Measurements from ENCODE around the gene PDE3A.

PDE3A gene

GRCh38 chr12:20696181-20696905 is 328.0 kb downstream of the PDE3A start:
- peak in 1 of 2 donors; percentile 13 for DNase-seq (ENCODE audit: low read depth in 2 of 2)
- TF ChIP-seq, protein P1, sequence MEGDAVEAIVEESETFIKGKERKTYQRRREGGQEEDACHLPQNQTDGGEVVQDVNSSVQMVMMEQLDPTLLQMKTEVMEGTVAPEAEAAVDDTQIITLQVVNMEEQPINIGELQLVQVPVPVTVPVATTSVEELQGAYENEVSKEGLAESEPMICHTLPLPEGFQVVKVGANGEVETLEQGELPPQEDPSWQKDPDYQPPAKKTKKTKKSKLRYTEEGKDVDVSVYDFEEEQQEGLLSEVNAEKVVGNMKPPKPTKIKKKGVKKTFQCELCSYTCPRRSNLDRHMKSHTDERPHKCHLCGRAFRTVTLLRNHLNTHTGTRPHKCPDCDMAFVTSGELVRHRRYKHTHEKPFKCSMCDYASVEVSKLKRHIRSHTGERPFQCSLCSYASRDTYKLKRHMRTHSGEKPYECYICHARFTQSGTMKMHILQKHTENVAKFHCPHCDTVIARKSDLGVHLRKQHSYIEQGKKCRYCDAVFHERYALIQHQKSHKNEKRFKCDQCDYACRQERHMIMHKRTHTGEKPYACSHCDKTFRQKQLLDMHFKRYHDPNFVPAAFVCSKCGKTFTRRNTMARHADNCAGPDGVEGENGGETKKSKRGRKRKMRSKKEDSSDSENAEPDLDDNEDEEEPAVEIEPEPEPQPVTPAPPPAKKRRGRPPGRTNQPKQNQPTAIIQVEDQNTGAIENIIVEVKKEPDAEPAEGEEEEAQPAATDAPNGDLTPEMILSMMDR (IDR thresholded peaks at IDR 0.05; ENCODE audit: low read depth, low read length), result no peak
- H3K4me3 ChIP-seq (replicated peaks in 1 of 2; ENCODE audit: low read depth in 2 of 2, low read length in 2 of 2), result no peak overlapping the region

- TF ChIP-seq, protein P1 (IDR thresholded peaks at IDR 0.05; ENCODE audit: low read depth, low read length), result no peak
- no peak overlapping the region for H3K4me3 ChIP-seq (replicated peaks in 1 of 2; ENCODE audit: low read depth in 2 of 2, low read length in 2 of 2)
- no peak for DNase-seq (ENCODE audit: low read depth in 2 of 2)
These were observed 332.8 kb downstream of the PDE3A start for GRCh38 chr12:20701106-20701505.

DNA sequence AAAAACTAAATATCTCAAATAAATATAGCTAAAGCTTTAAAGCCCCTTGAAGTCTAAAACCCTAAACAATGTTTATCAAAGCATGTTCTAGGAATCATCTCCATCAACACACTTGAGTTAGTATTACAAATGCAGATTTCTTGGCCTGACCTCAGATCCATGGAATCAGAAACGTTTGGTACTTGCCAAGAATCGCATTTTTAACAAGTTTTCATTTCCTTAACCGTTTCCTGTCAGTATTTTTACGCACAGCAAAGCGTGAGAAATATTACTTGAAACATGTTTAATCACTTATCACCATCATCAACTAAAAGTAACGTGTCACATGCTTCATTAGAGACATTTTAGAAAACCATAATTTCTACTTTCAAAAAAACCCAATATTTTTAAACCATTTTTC is 336.5 kb downstream of the PDE3A start:
- H3K4me3 ChIP-seq (replicated peaks in 1 of 2; ENCODE audit: low read depth in 2 of 2, low read length in 2 of 2), result no peak overlapping the region
- TF ChIP-seq, protein P1 (IDR thresholded peaks at IDR 0.05; ENCODE audit: low read depth, low read length), result no peak
- peak in 1 of 2 donors; percentile 20 for DNase-seq (ENCODE audit: low read depth in 2 of 2)

- no peak for DNase-seq (ENCODE audit: low read depth in 2 of 2)
- TF ChIP-seq, protein P1 (IDR thresholded peaks at IDR 0.05; ENCODE audit: low read depth, low read length), result no peak
These were observed 343.5 kb downstream of the PDE3A start for GRCh38 chr12:20711846-20712245.

DNA sequence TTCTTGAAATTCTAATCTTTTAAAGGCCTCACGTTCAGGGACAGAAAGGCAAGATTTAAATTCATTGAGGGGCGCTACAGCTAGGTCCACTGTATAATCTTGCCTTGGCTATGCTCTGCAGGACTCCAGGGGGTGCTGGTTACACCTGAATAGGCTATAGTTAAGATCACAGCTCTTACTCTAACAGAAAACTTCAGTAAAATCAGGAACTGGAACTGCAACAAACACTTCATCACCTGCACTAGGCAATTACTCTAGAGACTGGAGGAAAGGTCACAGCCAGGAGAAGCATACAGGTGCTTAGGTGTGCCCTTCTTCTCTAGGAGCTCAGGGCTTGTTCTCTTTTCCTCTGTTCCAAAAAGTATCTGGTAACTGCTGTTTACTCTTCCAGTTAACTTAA is 347.7 kb downstream of the PDE3A start:
- TF ChIP-seq, protein P1 (IDR thresholded peaks at IDR 0.05; ENCODE audit: low read depth, low read length), result no peak
- no peak overlapping the region for H3K4me3 ChIP-seq (replicated peaks in 1 of 2; ENCODE audit: low read depth in 2 of 2, low read length in 2 of 2)
- DNase-seq (ENCODE audit: low read depth in 2 of 2), result no peak

More at GRCh38 chr12:20711846-20712245, 343.5 kb downstream of the PDE3A start:
- H3K4me3 ChIP-seq (replicated peaks in 1 of 2; ENCODE audit: low read depth in 2 of 2, low read length in 2 of 2), result no peak overlapping the region

DNA sequence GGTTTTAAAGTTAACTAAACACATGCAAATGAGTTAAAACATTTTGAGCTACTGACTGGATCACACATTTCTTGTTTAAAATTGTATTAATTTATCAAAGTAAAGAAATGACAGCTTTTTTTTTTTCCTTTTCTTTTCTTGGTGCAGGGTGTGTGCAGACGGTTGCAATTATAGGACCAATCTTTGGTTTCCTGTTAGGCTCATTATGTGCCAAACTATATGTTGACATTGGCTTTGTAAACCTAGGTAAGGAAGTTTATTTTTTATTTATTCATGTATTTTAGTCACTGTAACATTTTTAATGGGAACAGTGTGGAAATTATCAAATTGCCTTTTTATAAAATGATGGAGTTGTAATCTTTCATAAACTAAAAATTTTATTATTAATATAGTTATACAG is 348.6 kb downstream of the PDE3A start:
- no peak for DNase-seq (ENCODE audit: low read depth in 2 of 2)
- TF ChIP-seq, protein P1 (IDR thresholded peaks at IDR 0.05; ENCODE audit: low read depth, low read length), result no peak
- no peak overlapping the region for H3K4me3 ChIP-seq (replicated peaks in 1 of 2; ENCODE audit: low read depth in 2 of 2, low read length in 2 of 2)

DNA sequence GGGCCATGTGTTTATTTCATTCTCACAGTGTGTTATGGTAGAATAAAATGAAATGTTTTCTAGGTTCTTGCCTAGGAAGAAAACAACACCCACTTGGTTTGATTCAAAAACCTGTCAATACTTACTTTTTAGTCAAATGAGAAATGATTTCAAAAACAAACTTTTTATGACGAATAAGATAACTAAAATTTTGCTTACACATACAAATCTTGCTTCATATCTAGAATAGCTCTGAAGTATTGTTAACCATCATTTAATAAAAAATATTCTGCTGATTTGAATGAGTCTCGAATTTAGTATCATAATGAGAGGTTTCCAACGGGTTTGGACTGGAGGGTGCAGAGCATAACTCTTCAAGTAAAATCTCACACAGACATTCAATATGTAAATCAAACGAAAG is 350.0 kb downstream of the PDE3A start:
- no peak overlapping the region for H3K4me3 ChIP-seq (replicated peaks in 1 of 2; ENCODE audit: low read depth in 2 of 2, low read length in 2 of 2)
- DNase-seq (ENCODE audit: low read depth in 2 of 2), result no peak
- TF ChIP-seq, protein P1 (IDR thresholded peaks at IDR 0.05; ENCODE audit: low read depth, low read length), result no peak

All from cardiac fibroblast (primary cell).